ENCODE data around the gene NACC1. TPM values are rescaled to one million over a fixed set of nuclear protein-coding genes. Genes with fewer than 3 reads are reported as not detected.

The NACC1 gene
- total RNA-seq, 4 donors from 2014 or later: 23.8 to 55.2 (median 26.2) TPM

DNA sequence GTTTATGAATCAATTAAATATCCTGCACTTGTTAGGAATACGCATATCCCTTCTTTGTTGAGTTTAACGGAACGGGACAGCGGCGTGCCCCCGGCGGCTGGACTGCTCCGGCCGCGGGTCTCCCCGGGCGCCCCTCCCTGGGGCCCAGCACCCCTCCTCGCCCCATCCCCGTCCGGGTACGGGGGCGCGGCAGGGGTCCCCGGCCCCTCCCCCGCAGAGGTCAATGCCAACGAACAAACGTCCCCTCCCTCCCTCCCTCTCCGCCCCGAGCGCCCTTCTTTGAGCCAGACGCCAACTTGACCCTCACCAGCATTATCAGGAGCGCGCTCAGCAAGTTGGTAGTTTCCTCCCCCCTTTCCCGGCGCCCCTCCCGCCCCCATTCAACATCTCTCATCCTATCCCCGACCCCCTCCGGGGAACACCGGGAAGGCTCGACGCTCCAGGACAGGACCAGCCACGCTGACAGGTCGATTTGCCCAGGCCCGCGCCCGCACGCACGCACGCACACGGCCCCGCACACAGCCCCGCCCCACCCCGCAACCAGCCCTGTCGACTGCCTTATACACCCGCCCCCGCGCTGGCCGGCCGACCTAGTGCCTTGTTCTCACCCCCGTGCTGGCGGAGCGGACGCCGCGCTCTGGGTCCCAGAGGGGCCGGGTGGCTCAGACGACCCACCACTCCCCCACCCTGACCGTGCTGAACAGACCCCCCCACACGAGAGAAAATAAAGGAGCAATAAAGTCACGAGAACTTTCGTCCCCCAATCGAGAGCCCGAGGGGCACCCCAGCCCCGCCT, 20.4 kb upstream of the NACC1 start:
- Histone ChIP-seq H3K4me3 (peak overlapping the region; percentile 10 to 49), H3K36me3 (peaks cover 0 to 21% of the 10 kb centered on the region in 2 donors), H3K27ac (peak overlapping the region; percentile 16 to 89 (median 82)), H3K9me3 (no peaks in the 10 kb centered on the region), H3K4me1 (peaks cover 0 to 98% (median 31%) of the 10 kb centered on the region in 3 donors), H3K27me3 (peaks cover 10% of the 10 kb centered on the region)
- TF ChIP-seq EP300 (IDR thresholded peaks at IDR 0.05): no peak
- no peak for TF ChIP-seq CTCF (IDR thresholded peaks at IDR 0.05)
- no peak for TF ChIP-seq POLR2A (IDR thresholded peaks at IDR 0.05)
- no peak for TF ChIP-seq POLR2AphosphoS5 (IDR thresholded peaks at IDR 0.05)
- 39% methylated on average over 21 of the region's 69 CpGs; no CpG with 5 or more reads in 1 of the 2 donors for WGBS, 2 donors (ENCODE audit: low coverage in 1 of 2)
- ATAC-seq: no peak

DNA sequence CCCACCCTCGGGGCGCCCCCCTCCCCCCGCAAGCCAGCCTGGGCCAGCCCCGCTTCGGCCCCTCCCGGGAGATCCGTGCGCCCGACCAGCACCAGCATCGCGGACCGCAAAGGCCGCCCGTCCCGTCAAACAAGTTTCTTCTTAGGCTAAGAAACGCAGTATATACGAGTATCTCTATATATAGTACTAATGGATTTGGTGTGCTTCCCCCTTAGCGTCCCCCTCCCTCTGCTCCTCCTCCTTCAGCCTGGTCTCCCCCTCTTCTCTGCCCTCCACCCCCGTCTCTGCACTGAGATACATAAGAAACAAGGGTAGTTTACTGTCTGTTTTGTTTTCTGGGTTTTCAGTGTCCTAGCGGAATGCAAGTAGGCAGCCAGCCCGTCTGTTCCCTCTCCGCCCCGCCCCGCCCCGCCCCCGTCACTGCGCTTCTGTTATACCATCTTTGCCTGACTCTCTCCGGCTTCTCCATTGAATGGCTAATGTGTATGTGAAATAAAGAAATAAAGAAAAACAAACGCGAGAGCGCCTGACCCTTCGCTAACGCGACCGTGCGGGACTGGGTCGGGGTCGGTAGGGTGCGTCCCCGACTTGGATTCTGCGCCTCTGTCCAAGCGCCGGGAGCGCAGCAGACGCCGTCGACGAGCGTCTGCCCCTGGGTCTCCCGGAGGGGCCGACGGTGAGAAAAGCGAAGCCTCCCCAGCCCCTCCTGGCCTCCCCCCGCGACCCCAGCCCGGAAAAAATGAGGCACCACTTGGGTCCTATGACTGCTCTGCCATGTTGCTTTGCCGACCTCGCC, 19.6 kb upstream of the NACC1 start:
- H3K4me3 ChIP-seq: peak overlapping the region; percentile 14 to 49
- WGBS, 2 donors (ENCODE audit: low coverage in 1 of 2): 5 to 15% methylated on average over 5 to 21 of the region's 58 CpGs
- H3K27me3 ChIP-seq: peaks cover 13% of the 10 kb centered on the region
- peak overlapping the region; percentile 66 to 89 (median 82) for H3K27ac ChIP-seq
- no peaks in the 10 kb centered on the region for H3K9me3 ChIP-seq
- TF ChIP-seq POLR2A (IDR thresholded peaks at IDR 0.05): no peak
- no peak for TF ChIP-seq POLR2AphosphoS5 (IDR thresholded peaks at IDR 0.05)
- TF ChIP-seq CTCF (IDR thresholded peaks at IDR 0.05): no peak
- no peak for TF ChIP-seq EP300 (IDR thresholded peaks at IDR 0.05)
- peaks cover 0 to 21% of the 10 kb centered on the region in 2 donors for H3K36me3 ChIP-seq
- peak; percentile 14 for ATAC-seq
- peaks cover 0 to 98% (median 38%) of the 10 kb centered on the region in 3 donors for H3K4me1 ChIP-seq

- Histone ChIP-seq H3K36me3 (peaks cover 0 to 19% of the 10 kb centered on the region in 2 donors), H3K9me3 (no peaks in the 10 kb centered on the region), H3K27me3 (peaks cover 13% of the 10 kb centered on the region), H3K4me1 (peaks cover 0 to 98% (median 33%) of the 10 kb centered on the region in 3 donors), H3K4me3 (peak overlapping the region; percentile 14 to 49), H3K27ac (peak overlapping the region; percentile 66 to 89 (median 82))
- peak; percentile 27 for ATAC-seq
- WGBS, 2 donors (ENCODE audit: low coverage in 1 of 2): 27% methylated on average over 5 of the region's 77 CpGs; no CpG with 5 or more reads in 1 of the 2 donors
- TF ChIP-seq POLR2AphosphoS5 (IDR thresholded peaks at IDR 0.05) (peak; percentile 37), EP300 (IDR thresholded peaks at IDR 0.05) (no peak), POLR2A (IDR thresholded peaks at IDR 0.05) (peak in 1 of 2 donors; percentile 27), CTCF (IDR thresholded peaks at IDR 0.05) (no peak)
Measured at GRCh38 chr19:13099073-13099999, 18.7 kb upstream of the NACC1 start.

DNA sequence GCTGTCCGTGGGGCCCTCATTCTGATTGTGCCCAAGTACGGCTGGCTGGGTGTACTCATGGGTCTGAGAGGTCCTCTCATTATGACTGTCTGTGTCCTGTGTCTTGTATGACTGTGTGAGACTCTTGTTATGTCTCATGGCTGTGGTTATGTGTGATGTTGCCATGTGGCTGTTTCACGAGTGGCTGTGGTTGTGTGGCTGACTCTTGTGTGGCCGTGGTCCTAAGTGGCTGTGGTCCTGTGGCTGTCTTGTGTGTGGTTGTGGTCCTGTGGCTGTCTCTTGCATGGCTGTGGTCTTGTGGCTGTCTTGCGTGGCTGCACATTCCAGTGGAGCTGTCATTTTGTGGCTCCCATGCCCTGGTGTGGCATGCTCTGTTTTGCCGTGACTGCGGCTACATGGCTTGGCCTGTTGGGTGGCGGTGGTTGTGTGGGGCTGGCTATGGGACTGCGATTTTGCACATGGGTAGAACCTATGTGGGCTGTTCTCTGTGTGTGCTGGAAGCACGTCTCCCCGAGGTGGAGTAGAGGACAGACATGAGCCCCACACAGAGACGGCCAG, 18.0 kb upstream of the NACC1 start:
- H3K27ac ChIP-seq: peak overlapping the region; percentile 66 to 89 (median 82)
- peaks cover 0 to 96% (median 25%) of the 10 kb centered on the region in 3 donors for H3K4me1 ChIP-seq
- H3K36me3 ChIP-seq: peaks cover 0 to 12% of the 10 kb centered on the region in 2 donors
- 70% methylated on average over 2 of the region's 12 CpGs; no CpG with 5 or more reads in 1 of the 2 donors for WGBS, 2 donors (ENCODE audit: low coverage in 1 of 2)
- H3K27me3 ChIP-seq: peaks cover 13% of the 10 kb centered on the region
- no peak for TF ChIP-seq EP300 (IDR thresholded peaks at IDR 0.05)
- no peak for TF ChIP-seq POLR2A (IDR thresholded peaks at IDR 0.05)
- no peak for TF ChIP-seq CTCF (IDR thresholded peaks at IDR 0.05)
- no peak for TF ChIP-seq POLR2AphosphoS5 (IDR thresholded peaks at IDR 0.05)
- no peaks in the 10 kb centered on the region for H3K9me3 ChIP-seq
- ATAC-seq: no peak
- peak overlapping the region in 1 of 2 donors; percentile 52 for H3K4me3 ChIP-seq
